ENCODE measurements around the gene ELAVL3.

GRCh38 chr19:11510444-11510843, 29.6 kb upstream of the ELAVL3 start:
- TF ChIP-seq, protein P1, sequence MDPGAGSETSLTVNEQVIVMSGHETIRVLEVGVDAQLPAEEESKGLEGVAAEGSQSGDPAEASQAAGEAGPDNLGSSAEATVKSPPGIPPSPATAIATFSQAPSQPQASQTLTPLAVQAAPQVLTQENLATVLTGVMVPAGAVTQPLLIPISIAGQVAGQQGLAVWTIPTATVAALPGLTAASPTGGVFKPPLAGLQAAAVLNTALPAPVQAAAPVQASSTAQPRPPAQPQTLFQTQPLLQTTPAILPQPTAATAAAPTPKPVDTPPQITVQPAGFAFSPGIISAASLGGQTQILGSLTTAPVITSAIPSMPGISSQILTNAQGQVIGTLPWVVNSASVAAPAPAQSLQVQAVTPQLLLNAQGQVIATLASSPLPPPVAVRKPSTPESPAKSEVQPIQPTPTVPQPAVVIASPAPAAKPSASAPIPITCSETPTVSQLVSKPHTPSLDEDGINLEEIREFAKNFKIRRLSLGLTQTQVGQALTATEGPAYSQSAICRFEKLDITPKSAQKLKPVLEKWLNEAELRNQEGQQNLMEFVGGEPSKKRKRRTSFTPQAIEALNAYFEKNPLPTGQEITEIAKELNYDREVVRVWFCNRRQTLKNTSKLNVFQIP (CRISPR knock-in tag; IDR thresholded peaks at IDR 0.05; ENCODE audit: borderline replicate concordance, low read depth) = no peak
- no peak for TF ChIP-seq ESRRG (CRISPR knock-in tag; IDR thresholded peaks at IDR 0.05)
- TF ChIP-seq ZNF565 (CRISPR knock-in tag; conservative IDR thresholded peaks at IDR 0.05; ENCODE audit: low read depth) = no peak
